GM18870 (cell line): ENCODE data around the gene BTG1.

ENCODE experiments used
- ATAC-seq: cut with Tn5 transposase; IDR thresholded peaks from one replicate; pipeline ENCODE4 v1.9.1; 2021; ENCODE audit warnings: moderate library complexity; ENCODE audit not compliant: unreplicated experiment

Gene BTG1

DNA sequence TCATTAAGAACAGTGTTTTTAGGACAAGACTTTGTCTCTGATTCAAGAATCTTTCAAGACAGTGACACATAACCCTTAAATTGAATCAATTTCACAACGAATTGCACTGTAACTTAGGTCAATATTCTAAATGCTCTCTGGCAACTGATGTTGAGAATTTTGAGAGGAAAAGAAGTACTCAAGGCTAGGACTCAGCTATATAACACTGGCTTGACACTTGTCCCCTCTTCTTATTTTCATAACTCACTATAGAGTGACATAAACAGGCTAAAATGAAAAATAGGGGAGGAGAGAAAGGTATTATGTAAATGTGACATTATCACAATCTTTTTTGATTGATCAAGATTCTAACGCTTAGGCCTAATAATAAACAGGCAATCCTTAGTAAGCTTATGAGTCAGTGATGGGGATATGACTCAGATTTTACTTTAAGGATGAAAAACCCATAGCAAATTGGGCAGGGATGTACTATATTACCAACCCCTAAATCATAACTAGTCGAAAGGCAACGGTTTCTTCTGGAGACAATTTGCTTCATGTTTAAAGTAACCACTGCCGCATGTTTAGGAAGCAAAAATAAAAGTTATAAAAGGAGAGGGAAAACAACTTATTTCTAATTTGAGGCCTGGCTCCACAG, 10.9 kb downstream of the BTG1 start:
- ATAC-seq: peak; percentile 35

DNA sequence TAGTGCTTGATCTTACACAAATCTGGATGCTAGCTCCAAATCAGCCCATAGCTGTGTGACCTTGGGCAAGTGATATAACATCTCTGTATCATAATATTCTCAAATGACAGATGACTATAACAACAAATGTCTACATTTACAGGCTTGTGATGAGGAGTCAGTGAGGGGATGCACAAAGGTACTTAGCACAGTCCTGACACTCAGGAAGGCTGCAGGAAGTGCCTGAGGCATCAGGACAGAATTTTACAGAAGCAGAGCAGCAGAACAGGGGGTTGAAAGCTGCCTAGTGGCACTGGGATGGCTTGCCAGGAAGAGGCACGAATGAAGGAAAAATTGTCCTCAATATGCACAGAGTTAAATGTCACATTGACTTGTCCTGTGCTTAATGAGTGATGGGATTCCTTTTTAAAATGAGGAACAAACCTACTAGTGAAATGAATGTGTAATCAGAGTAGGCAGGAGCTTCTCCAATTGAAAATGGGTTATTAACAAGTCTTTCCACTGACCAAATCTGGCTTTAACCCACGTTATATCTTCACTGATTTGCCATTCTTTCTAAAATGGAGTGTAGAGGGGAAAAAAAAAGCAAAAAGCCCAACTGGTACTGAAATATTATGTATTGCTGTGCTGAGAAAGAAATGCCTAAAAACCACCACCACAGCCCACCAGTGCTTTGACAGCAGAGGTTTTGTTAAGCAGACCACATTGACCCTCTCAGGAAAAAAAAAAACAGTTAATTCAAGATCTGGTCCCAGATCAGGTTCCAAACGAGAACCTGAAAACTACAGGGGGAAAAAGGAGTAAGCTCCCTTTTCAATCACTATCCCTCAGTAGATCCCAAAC, 11.6 kb downstream of the BTG1 start:
- peak; percentile 38 for ATAC-seq

DNA sequence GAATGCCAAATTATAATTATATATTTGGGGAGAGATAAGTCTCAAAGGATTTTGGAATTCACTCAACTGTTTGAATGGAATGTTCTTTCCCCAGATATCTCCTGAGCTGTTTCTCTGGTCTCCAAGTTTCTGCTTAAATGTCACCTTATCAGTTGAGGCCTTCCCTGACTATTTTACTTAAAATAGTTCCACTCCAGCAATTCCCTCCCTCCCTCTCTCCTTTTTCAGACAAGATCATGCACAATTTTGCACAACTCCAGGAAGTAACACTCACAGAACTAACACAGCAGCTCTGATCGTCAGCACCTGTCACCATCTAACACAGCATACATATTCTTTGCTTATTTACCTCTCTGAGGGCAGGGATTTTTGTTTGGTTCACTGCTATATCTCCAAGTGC, 12.5 kb downstream of the BTG1 start:
- no peak for ATAC-seq

DNA sequence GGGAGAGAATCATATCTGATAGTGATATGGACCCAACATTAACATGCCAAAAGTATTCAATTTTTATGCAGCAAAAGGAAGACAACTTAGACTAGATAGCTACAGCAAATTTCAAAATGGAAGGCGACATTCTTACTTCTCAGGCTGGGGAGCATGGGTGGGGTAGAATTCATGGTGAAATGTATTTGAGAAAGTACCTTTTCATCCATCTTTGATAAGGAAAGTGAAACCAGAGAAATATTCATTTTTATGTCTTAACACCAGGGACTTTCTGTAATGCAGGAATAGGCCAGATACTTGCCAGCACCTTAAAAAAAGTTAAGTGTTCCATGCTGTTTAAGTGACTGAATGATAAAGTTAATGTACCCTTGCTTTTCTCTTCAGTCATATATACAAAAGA, 13.4 kb downstream of the BTG1 start:
- ATAC-seq: no peak

DNA sequence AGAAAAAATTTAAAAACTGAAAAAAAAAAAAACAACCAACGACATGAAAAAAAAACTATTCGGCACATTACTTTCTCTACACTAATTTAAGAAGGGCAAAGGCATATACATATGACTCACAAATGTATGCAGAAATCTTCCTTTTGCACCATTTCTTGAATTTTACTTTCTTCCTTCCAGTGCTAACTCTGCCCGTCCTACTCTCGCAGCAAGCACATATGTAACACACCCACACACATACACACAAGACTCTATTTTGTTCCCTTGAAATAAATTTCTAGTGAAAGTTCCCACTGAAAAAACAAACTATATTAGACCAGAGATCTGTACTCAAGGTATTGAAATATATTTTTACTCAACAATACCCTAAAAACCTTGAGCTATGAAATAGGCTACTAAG, 14.6 kb downstream of the BTG1 start:
- no peak for ATAC-seq

DNA sequence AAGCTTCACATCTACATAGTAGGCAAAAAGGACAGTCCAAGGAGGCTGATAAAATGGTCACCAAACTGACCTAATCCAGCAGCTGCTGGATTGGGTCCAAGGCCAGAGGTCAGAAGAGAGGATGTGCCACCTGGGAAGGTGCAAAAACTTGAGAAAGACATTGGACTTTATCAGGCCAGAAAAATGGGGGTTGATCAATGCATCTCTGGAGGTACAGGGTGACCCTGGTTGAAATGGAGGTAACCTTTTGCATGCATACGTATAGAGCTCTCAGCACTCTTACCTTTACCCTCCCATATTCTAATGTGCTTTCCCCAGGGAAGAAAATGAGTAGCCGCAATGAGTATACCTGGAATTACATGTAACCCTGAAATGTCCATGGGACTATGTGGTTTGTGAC, 16.0 kb downstream of the BTG1 start:
- ATAC-seq: no peak

DNA sequence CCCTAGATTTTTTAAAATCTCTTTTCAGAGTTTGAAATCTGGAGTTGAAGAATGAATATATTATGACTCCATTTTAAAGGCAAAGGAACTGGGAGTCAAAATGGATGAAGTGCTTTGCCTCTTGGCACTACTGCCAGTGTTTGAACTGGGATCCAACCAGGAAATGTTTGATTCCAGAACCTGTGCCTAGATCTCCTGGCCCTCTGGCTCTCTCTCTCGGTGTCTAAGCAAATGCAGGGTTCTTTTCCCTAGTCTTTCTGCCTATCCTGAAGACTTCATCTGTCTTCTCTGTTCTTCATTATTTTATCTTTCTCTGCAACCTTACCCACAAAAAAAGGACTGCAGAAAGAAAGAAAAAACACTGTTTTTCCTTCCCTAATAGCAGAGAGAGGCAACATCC, 17.0 kb downstream of the BTG1 start:
- no peak for ATAC-seq

DNA sequence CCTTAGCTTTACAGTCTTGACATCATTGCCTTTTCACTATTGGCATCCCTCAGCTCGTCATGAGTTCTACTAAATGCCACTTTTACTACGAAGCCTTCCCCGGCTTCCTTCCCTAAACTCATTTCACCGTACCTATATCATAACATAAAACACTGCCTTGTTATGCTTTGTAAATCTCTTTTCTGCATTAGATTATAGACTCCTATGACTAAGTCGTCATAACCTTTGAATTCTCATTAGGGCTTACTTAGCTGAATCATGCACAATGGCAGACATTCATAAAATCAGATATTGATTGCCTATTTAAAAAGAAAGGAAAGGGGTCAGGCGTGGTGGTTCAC, 21.0 kb downstream of the BTG1 start:
- ATAC-seq: no peak

DNA sequence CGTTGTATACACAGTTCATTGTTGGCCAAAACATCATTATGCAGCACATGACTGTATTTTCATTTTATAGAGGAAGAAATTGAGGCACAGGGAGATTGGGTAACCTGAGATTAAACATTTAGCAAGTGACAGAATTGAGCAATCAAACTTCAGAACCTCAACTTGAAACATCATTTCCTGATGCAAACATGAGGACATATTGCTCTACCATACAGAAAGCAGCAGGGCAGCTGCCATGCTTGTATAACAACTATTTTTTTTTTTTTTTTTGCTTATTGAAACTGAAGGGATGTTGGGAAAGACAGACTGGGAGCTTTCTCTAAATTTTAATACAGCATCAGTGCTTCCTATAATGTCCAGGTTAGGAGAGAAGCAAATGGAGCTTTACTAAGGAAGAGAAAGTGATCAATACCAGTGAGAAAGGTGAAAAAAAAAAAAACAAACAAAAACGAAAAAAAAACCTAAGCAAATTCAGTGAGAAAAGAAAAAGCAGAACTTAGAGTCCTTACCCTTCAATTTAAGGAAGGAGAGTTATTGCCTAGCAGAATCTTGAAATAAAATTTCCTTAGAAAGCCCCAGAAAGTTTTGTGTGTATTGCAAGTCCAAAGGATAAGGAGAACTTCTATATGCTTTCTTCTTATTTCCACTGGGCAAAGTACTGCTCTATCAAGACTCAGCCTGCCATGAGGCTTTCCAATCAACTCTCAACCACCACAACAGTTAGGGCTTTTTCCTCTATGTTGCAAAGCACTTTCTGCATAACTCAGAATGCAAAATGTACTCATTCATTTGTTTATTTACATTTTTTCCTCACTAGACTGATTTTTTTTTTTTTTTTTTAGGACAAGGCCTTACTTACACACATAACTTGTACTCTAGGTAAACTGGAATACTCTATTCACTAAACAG, 21.6 kb downstream of the BTG1 start:
- no peak for ATAC-seq

DNA sequence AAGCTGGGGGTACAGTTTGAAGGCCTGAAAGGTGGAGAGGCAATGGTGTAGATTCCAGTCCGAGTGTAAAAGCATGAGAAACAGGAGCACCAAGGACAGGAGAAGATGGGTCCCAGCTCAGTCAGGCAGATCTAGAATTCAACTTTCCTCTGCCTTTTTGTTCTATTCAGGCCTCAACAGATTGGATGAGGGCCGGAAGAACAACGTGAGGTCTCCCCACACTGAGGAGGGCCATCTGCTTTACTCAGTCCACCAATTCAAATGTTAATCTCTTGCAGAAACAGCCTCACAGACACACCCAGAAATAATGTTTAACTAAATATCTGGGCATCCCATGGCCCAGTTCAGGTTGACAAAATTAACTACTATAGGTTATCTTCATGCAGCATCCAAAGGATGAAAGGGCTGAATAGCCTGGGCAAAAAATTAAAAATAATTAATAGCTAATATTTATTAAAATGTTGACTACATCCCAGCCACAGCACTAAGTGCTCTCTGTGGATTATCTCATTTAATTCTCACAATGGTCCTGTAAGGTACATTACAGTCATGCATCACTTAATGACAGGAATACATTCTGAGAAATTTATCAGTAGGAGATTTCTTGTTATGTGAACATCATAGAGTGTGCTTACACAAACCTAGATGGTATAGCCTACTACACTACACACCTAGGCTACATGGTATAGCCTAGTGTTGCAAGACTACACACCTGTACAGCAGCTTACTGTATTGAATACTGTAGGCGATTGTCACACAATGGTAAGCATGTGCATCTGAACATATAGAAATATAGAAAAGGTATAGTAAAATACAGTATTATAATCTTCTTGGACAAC, 22.5 kb downstream of the BTG1 start:
- ATAC-seq: no peak

DNA sequence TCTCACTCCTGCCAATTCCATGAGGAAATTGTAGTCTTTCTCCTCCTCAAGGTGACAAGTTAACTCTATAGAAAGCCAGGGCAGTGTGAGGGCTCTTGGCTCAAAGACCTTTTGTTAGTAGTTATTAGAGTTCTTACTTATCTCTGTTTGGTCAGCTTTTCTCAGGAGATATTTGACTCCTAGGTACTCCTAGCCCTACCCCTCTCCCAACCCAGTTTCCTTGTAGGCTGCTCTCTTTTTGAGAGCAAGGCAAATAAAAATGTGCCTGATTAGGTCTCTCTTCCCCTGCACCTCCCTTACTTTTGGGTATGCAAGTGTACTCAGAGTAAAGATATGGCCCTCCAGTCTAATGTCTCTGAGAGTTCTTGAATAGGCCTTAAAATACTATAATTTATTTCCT, 23.8 kb downstream of the BTG1 start:
- no peak for ATAC-seq

DNA sequence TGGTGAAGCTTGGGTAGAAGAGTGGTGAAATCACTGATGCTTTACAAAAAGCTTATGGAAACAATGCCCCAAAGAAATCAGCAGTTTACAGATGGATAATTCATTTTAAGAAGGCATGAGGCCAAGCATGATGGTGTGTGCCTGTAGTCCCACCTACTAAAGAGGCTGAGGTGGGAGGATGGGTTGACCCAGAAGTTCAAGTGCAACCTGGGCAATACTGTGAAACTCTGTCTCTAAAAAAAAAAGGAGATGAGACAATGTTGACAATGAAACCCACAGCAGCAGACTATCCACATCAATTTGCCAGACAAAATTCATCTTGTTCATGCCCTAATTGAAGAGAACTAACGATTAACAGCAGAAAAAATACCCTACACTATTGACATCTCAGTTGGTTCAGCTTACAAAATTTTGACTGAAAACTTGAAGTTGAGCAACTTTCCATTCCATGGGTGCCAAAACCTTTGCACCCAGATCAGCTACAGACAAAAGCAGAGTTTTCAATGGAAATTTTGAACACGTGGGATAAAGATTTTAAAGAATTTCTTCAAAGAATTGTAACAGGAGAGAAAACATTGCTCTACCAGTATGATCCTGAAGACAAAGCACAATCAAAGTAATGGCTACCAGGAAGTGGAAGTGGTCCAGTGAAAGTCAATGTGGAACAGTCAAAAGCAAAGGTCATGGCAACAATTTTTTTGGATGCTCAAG, 26.7 kb downstream of the BTG1 start:
- ATAC-seq: no peak

DNA sequence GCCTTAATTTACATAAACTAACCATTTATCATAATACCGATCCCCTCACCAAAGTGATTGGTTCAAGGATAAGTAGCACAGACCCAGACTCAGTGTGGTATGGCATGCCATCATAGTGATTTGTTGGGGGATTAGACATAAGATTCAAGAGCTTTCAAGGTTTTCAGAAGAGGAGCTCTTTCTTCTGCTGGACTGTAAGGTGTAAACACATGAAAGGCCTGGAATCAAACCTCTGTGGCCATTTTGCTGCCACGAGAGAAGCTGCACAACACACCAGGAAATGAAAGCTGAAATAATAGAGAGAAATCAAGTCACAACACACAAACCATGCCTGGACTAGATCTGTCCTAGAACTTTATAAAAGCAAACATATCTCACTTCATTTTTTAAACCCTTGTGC, 30.8 kb downstream of the BTG1 start:
- no peak for ATAC-seq

DNA sequence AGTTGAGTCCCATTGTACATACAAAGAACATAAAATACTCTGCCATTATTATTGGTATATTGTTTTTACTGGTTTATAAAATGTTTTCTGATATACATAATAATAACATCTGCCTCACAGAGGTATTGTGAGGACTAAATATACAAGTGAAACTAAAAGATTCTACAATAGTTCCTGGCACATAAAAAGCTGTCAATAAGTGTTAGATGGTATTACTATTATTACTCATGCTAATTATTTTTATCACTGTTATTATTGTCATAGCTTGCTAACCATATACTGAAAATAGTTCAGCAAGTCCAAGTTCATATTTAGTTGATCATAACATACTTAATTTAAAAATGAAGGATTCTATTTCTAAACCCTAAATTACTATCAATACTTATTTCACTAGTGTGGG, 34.4 kb downstream of the BTG1 start:
- peak; percentile 87 for ATAC-seq

DNA sequence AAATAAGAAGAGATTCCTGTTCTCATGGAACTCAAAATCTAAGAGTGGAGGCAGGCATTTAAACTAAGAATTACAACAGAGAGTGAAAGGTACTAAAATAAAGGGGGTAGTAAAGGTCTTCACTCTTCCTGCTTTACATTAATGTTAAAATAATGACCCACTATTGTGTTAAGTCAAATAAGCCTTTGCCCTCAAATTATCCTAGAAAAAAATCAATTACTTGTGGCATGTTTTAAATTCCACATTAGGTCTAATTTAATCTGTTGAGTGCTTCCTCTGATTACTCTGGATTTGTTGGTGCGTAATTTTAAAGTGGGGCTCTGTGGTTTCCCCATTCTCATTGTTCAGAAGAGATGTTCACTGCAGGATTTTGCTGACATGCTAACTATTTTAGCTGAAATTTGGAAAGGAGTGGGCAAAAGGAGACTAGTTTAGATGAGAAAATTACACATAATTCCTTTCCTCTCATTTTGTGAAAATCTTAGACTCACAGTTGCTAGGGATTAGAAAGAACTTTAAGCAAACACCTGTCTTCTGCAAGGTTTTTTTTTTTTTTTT, 35.5 kb downstream of the BTG1 start:
- ATAC-seq: no peak

DNA sequence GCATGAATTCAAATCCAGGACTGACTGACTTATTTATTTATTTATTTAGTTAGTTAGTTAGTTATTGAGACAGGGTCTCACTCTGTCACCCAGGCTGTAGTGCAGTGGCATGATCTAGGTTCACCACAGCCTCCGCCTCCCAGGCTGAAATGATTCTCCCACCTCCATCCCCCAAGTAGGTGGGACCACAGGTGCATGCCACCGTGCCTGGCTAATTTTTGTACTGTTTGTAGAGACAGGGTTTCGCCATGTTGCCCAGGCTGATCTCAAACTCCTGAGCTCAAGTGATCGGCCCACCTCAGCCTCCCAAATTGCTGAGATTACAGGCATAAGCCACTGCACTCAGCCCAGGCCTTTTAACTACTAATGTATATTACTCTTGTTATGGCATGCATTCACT, 36.0 kb downstream of the BTG1 start:
- no peak for ATAC-seq

DNA sequence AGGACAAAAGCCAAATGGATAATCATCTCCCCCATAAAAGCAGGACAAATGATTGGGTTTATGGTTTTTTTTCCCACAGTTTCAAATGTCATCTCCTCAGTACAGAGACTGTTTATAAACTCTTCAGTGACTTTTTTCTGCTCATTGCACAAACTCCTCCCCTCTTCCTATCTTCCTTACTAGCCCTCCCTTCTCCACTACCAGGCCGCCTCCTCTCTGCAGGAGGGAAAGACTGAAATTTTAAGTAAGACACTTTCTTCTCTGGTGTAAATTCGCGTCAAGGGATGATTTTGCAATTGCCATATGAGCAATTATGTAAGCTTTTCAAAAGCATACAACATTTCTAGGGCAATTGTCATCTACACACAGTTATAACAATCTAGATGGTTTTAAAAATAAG, 37.0 kb downstream of the BTG1 start:
- no peak for ATAC-seq

DNA sequence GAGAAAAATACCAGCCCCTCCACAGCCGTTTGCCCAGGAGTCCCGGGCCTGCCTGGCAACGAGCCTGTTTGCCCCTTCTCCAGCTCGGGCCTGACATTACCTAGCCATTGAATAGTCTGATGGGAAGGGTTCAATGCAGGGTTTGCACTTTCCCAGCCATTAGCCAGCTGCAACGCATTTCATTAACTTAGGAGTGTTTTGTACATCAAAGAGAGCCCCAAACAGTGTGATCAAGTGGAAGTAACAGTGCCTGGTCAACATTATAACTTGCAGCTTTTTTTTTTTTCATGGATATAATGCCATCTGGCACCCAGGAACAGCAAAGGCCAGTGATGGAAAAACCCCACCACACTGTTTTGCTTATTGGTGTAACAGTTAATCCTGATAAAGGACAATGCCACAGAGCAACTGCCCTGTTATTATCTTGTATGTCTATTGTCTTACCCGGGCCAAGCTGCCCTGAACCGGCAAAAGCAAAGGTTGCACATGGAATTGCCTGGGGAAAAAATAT, 38.0 kb downstream of the BTG1 start:
- no peak for ATAC-seq

DNA sequence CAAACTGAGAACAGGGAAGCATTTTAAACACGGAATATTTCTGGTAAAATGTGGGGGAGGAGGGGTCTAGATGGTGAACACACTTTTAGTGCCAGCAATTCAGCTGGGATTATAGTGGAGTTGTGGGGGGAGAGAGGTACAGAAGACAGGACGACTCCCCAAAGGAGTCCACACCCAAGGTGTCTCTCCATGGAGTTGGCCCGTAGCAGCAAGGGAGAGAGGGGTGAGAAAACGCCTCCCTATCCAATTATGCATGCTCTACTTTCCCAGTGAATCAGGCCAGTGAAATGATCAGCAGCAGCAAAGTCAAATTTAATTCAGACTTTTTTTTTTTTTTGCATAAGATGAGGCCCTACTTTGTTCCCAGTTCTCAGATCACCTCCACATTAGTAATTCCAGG, 38.6 kb downstream of the BTG1 start:
- no peak for ATAC-seq

DNA sequence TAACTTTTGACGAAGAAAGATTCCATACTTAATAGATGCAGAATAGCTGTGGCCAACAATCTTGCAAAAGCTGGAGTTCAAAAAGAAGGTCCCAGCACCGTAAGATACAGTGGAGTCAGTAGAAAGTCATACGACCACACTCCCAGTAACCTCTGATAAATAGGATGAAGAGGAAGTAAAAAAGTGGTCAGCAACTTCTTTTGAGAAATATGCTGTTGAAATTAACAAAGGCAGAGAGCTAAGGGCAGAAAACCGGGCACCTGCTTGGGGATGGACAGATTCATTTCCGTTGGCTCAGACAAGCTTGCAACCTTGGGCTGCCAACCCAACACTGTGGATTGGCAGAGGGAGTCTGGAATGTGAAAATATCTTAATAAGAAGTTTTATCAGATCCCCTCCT, 40.0 kb downstream of the BTG1 start:
- no peak for ATAC-seq
